Esophagus muscularis mucosa (tissue), 3 donors: ENCODE data around the gene MDGA2.

Source experiments
- CTCF ChIP-seq, 3 experiments: fragments of 200-600 bp in 2 of 3; fragments of 450-650 bp in 1 of 3; sonication (generic) in 2 of 3; IDR thresholded peaks; one replicate each; pipeline ENCODE4 v1.5.1; 2017 to 2019; ENCODE audit warnings: antibody characterized with exemption in 3 of 3, mild to moderate bottlenecking in 2 of 3, moderate library complexity in 1 of 3
- POLR2AphosphoS5 ChIP-seq, 2 donors: sonication (generic); formaldehyde crosslinking; IDR thresholded peaks; one replicate each; pipeline ENCODE4 v1.6.1; 2017; ENCODE audit warnings: antibody characterized with exemption in 2 of 2

- TF ChIP-seq POLR2AphosphoS5 (IDR thresholded peaks at IDR 0.05), result no peak
- no peak for TF ChIP-seq CTCF (IDR thresholded peaks at IDR 0.05)
Observed at GRCh38 chr14:47427629-47428028, 247.8 kb downstream of the MDGA2 start.
